MM.1S (cell line): ENCODE data around the gene WDR89.
"Not testable (repeated sequence)": the region's sequence is repeated elsewhere in the genome, so short reads cannot be mapped to it uniquely, and the experiment has no call there.

Experiments
- DNase-seq: peaks from one replicate; pipeline ENCODE4 v3.0.0-alpha.2; 2015
- H2AFZ ChIP-seq: fragments of 300-600 bp; sonication (generic); 2 replicates; pipeline ENCODE4 v1.6.0; 2016; ENCODE audit warnings: antibody characterized with exemption, low read length
- H3F3A ChIP-seq: fragments of 300-600 bp; sonication (generic); 2 replicates; pipeline ENCODE4 v1.6.1; 2016; ENCODE audit warnings: mild to moderate bottlenecking, antibody characterized with exemption, low read length, moderate library complexity, mixed read lengths; ENCODE audit not compliant: insufficient read depth
- H3K27ac ChIP-seq: fragments of 300-600 bp; sonication (generic); 2 replicates; pipeline ENCODE4 v1.5.1; 2016; ENCODE audit warnings: mild to moderate bottlenecking, low read length
- H3K27me3 ChIP-seq: fragments of 300-600 bp; sonication (generic); replicated peaks from 2 replicates; pipeline ENCODE4 v1.6.0; 2016; ENCODE audit warnings: low read length; ENCODE audit not compliant: insufficient read depth
- H3K36me3 ChIP-seq: fragments of 300-600 bp; sonication (generic); replicated peaks from 2 replicates; pipeline ENCODE4 v1.6.1; 2016; ENCODE audit warnings: mild to moderate bottlenecking, low read length, mixed read lengths; ENCODE audit not compliant: insufficient read depth
- H3K4me1 ChIP-seq: fragments of 300-600 bp; sonication (generic); 2 replicates; pipeline ENCODE4 v1.6.1; 2016; ENCODE audit warnings: low read length, mixed read lengths
- H3K4me2 ChIP-seq: fragments of 300-600 bp; sonication (generic); 2 replicates; pipeline ENCODE4 v1.6.0; 2016; ENCODE audit warnings: low read depth, low read length
- H3K4me3 ChIP-seq: fragments of 300-600 bp; sonication (generic); 2 replicates; pipeline ENCODE4 v1.5.1; 2016; ENCODE audit warnings: low read length, mixed read lengths
- H3K79me2 ChIP-seq: fragments of 300-600 bp; sonication (generic); 2 replicates; pipeline ENCODE4 v1.6.1; 2016; ENCODE audit warnings: mixed run types, low read length, mixed read lengths
- H3K9ac ChIP-seq: fragments of 300-600 bp; sonication (generic); 2 replicates; pipeline ENCODE4 v1.6.1; 2016; ENCODE audit warnings: low read length, mixed read lengths
- H3K9me2 ChIP-seq: fragments of 300-600 bp; sonication (generic); replicated peaks from 2 replicates; pipeline ENCODE4 v1.6.1; 2016; ENCODE audit warnings: mild to moderate bottlenecking, low read length, mixed read lengths; ENCODE audit not compliant: insufficient read depth
- H3K9me3 ChIP-seq: fragments of 300-600 bp; sonication (generic); replicated peaks from 2 replicates; pipeline ENCODE4 v1.6.1; 2016; ENCODE audit warnings: mild to moderate bottlenecking, low read length, mixed read lengths; ENCODE audit not compliant: insufficient read depth
- H4K20me1 ChIP-seq: fragments of 300-600 bp; sonication (generic); 2 replicates; pipeline ENCODE4 v1.6.1; 2016; ENCODE audit warnings: mild to moderate bottlenecking, low read length, moderate library complexity, mixed read lengths; ENCODE audit not compliant: insufficient read depth
- EZH2 ChIP-seq: fragments of 300-600 bp; sonication (generic); optimal IDR thresholded peaks from 2 replicates; pipeline ENCODE3; 2017; ENCODE audit warnings: low read depth, mild to moderate bottlenecking, antibody characterized with exemption, low read length, mixed read lengths
- EZH2phosphoT487 ChIP-seq: fragments of 300-600 bp; sonication (generic); IDR thresholded peaks from 2 replicates; pipeline ENCODE4 v1.6.1; 2018; ENCODE audit warnings: antibody characterized with exemption, low read length
- TF ChIP-seq, protein P1 (sequence below): fragments of 300-600 bp; sonication (generic); IDR thresholded peaks from 2 replicates; pipeline ENCODE4 v1.5.1; 2016; ENCODE audit warnings: antibody characterized with exemption, low read length, mixed read lengths

The WDR89 gene

DNA sequence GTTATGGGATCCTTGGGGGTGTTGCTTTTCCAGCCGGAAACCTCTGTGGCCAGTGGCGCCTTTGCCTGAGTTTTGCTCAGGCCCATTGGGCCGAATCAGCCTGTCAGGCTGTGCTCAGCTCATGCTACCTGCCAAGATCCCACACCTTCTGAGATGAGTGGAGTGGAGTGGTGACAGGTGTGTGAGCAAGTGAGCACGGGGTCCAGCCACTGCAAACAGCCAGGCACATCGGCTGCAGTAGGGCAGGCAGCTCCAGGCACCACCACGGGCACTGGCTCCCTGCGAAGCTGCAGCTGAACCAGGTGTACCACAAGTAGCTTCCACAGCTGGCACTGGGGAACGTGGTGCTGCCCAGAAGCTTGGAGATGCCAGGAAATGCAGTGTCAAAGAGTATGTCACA lies 21.1 kb upstream of the WDR89 start:
- H3K9ac ChIP-seq: no peak overlapping the region
- no peak overlapping the region for H3K4me2 ChIP-seq
- no peaks in the 10 kb centered on the region for H3K9me2 ChIP-seq
- no peak overlapping the region for H2AFZ ChIP-seq
- no peaks in the 10 kb centered on the region for H3K36me3 ChIP-seq
- H3K27ac ChIP-seq: no peak overlapping the region
- no peaks in the 10 kb centered on the region for H3K27me3 ChIP-seq
- DNase-seq: no peak
- H3K4me3 ChIP-seq: no peak overlapping the region
- H4K20me1 ChIP-seq: no peaks in the 10 kb centered on the region
- no peaks in the 10 kb centered on the region for H3K4me1 ChIP-seq
- no peaks in the 10 kb centered on the region for H3K79me2 ChIP-seq
- no peaks in the 10 kb centered on the region for H3F3A ChIP-seq
- TF ChIP-seq EZH2: no peak
- TF ChIP-seq, protein P1, sequence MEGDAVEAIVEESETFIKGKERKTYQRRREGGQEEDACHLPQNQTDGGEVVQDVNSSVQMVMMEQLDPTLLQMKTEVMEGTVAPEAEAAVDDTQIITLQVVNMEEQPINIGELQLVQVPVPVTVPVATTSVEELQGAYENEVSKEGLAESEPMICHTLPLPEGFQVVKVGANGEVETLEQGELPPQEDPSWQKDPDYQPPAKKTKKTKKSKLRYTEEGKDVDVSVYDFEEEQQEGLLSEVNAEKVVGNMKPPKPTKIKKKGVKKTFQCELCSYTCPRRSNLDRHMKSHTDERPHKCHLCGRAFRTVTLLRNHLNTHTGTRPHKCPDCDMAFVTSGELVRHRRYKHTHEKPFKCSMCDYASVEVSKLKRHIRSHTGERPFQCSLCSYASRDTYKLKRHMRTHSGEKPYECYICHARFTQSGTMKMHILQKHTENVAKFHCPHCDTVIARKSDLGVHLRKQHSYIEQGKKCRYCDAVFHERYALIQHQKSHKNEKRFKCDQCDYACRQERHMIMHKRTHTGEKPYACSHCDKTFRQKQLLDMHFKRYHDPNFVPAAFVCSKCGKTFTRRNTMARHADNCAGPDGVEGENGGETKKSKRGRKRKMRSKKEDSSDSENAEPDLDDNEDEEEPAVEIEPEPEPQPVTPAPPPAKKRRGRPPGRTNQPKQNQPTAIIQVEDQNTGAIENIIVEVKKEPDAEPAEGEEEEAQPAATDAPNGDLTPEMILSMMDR: no peak
- no peak for TF ChIP-seq EZH2phosphoT487
- no peaks in the 10 kb centered on the region for H3K9me3 ChIP-seq

DNA sequence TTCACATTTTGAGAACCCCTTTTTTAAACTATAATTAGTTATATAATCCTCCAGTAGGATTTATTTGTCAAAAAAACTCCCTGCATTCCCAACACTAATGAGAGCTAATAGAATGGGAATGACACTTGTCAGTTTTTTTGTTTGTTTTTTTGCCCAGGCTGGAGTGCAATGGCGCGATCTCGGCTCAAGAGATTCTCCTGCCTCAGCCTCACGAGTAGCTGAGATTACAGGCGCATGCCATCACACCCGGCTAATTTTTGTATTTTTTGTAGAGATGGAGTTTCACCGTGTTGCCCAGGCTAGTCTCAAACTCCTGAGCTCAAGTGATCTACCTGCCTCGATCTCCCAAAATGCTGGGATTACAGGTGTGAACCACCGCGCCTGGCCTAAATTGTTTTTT lies 20.2 kb upstream of the WDR89 start:
- H3K9ac ChIP-seq, H3F3A ChIP-seq, H2AFZ ChIP-seq, H3K4me3 ChIP-seq, H3K36me3 ChIP-seq, H3K79me2 ChIP-seq, H3K9me3 ChIP-seq, H3K27ac ChIP-seq, H3K9me2 ChIP-seq, H3K27me3 ChIP-seq, H3K4me2 ChIP-seq, DNase-seq, H3K4me1 ChIP-seq, H4K20me1 ChIP-seq: not testable (repeated sequence)

DNA sequence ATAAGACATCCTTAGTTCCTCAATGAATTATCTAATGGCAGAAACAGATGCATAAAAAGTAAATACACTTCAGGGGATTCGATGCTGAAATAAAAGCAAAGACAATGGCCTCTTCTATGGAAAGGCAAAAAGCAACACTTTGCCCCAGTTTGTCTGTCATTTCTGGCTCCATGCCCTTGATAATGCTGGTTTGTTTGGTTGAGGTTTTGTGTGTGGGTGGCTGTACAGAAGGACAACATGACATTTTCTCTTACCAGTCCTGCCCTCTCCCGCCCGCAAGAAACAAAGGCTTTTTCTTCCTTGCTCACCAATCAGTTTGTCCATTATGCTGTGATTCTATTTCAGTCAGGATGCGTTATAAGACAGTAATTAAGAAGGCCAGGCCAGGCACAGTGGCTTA lies 18.1 kb upstream of the WDR89 start:
- Histone ChIP-seq H3K79me2 (no peaks in the 10 kb centered on the region), H3K9ac (no peak overlapping the region), H3K9me3 (no peaks in the 10 kb centered on the region), H3K36me3 (no peaks in the 10 kb centered on the region), H3K4me3 (no peak overlapping the region), H2AFZ (no peak overlapping the region), H3K27ac (no peak overlapping the region), H4K20me1 (no peaks in the 10 kb centered on the region), H3K27me3 (no peaks in the 10 kb centered on the region), H3K9me2 (no peaks in the 10 kb centered on the region), H3F3A (no peaks in the 10 kb centered on the region), H3K4me2 (no peak overlapping the region), H3K4me1 (no peaks in the 10 kb centered on the region)
- TF ChIP-seq EZH2phosphoT487 (no peak), EZH2 (no peak)
- TF ChIP-seq, protein P1: no peak
- DNase-seq: no peak

DNA sequence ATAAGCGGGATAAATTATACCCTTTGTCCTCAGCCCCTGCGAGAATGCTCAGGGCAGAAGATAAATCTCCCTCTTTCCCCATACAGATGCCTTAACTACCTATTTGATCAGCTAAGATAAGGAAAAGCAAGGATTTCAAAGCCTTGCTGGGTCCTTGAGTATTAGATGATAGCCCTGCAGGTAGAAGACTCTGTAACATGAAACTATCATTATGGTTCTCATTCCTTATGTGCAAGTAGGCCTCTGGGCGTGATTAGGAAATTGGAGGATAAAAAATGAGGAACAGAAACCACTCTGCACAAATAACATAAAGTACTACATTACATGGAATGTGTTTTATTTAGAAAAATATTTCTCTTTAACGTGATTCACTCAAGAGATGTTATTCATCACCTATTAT lies 14.5 kb upstream of the WDR89 start:
- Histone ChIP-seq H4K20me1 (no peaks in the 10 kb centered on the region), H3K36me3 (no peaks in the 10 kb centered on the region), H3K9ac (no peak overlapping the region), H3K27me3 (no peaks in the 10 kb centered on the region), H3K4me3 (no peak overlapping the region), H3K27ac (no peak overlapping the region), H2AFZ (no peak overlapping the region), H3K79me2 (no peaks in the 10 kb centered on the region), H3F3A (no peaks in the 10 kb centered on the region), H3K9me2 (no peaks in the 10 kb centered on the region), H3K9me3 (no peaks in the 10 kb centered on the region), H3K4me2 (no peak overlapping the region), H3K4me1 (no peaks in the 10 kb centered on the region)
- no peak for DNase-seq
- TF ChIP-seq, protein P1: no peak
- TF ChIP-seq EZH2 (no peak), EZH2phosphoT487 (no peak)
